ENCODE measurements around the gene IDH3G.

DNA sequence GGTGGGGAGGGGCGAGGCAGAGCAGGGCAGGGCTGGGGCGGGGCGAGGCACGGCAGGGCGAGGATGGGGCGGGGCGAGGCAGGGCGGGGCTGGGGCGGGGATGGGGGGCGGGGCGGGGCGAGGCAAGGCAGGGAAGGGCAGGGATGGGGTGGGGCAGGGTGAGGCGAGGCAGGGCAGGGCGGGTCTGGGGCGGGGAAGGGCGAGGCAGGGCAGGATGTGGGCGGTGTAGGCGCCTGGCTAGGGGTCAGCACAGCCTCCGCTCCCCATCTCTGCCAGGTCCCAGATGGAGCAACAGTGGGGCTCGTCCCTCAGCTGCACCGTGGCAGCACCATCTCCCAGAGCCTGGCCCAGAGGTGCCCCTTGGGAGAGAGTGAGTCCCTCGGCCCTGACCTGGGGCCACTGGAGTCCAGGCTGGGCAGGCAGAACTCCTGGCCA lies 17.5 kb downstream of the IDH3G start:
- TF ChIP-seq CTCF (IDR thresholded peaks at IDR 0.05) (no peak), POLR2AphosphoS5 (IDR thresholded peaks at IDR 0.05) (no peak)
